OCI-M2 (cell line): Measurements from ENCODE around the gene MPZ.
"Not testable (repeated sequence)": the region's sequence is repeated elsewhere in the genome, so short reads cannot be mapped to it uniquely, and the experiment has no call there.

Experiments used
- DNase-seq: peaks from one replicate; lab custom pipeline; 2025; ENCODE audit not compliant: unreplicated experiment; lab: John Stamatoyannopoulos, UW

Gene MPZ

GRCh38 chr1:161255955-161256520, 53.7 kb downstream of the MPZ start:
- not testable (repeated sequence) for DNase-seq

GRCh38 chr1:161255302-161255701, 54.5 kb downstream of the MPZ start:
- not testable (repeated sequence) for DNase-seq
